Lower leg skin (tissue), 4 donors: Measurements from ENCODE around the gene ABCC4. TPM values are rescaled to one million over a fixed set of nuclear protein-coding genes. Genes with fewer than 3 reads are reported as not detected.

Experiments used
- DNase-seq, 2 donors: peaks; one replicate each; pipeline ENCODE4 v3.0.0-alpha.2; 2019; ENCODE audit warnings: low spot score in 2 of 2
- H3K4me3 ChIP-seq: fragments of 200-600 bp; sonication (generic); 2 replicates; pipeline ENCODE4 v1.5.1; 2017; ENCODE audit warnings: mild to moderate bottlenecking, low read depth; ENCODE audit not compliant: poor library complexity, severe bottlenecking
- CTCF ChIP-seq, 3 donors: fragments of 450-650 bp; IDR thresholded peaks; one replicate each; pipeline ENCODE4 v1.5.1; 2016; ENCODE audit warnings: antibody characterized with exemption in 3 of 3, mild to moderate bottlenecking in 3 of 3, moderate library complexity in 2 of 3
- POLR2A ChIP-seq, 2 donors: fragments of 450-650 bp; IDR thresholded peaks; one replicate each; pipeline ENCODE4 v1.6.1; 2016 to 2017; ENCODE audit warnings: antibody characterized with exemption in 2 of 2, mild to moderate bottlenecking in 1 of 2, moderate library complexity in 1 of 2
- WGBS, 2 donors: methylation state at CpG; one replicate each; pipeline ENCODE4 v1.1.5; 2018; 5-methylcytosine and 5-hydroxymethylcytosine counted together
- intact Hi-C: fragments of 100-400 bp; cut with DNase I; formaldehyde crosslinking; loops from one replicate; pipeline ENCODE4 v1.15.0; 2023; ENCODE audit warnings: low total_unique reads
- total RNA-seq, 4 donors: library from RNA; depleted of rRNA; stranded (reverse); fragments of >200 nt; gene quantifications; one replicate each; pipeline ENCODE4 v1.1.0, GENCODE V29; 2016

The ABCC4 gene
- total RNA-seq, 4 donors from 2014 or later: 5.1 to 30.9 (median 11.1) TPM

GRCh38 chr13:95129004-95129403 lies 172.2 kb downstream of the ABCC4 start:
- H3K4me3 ChIP-seq: no peak overlapping the region
- DNase-seq: no peak
- 86 to 88% methylated on average over 3 of the region's 3 CpGs for WGBS, 2 donors
- intact Hi-C loops: no loop called here
- TF ChIP-seq POLR2A (IDR thresholded peaks at IDR 0.05) (no peak), CTCF (IDR thresholded peaks at IDR 0.05) (no peak)

GRCh38 chr13:95128045-95128643 lies 173.1 kb downstream of the ABCC4 start:
- no peak for DNase-seq
- WGBS, 2 donors: 70 to 82% methylated on average over 3 of the region's 3 CpGs
- TF ChIP-seq CTCF (IDR thresholded peaks at IDR 0.05) (no peak), POLR2A (IDR thresholded peaks at IDR 0.05) (no peak)
- intact Hi-C loops: no loop called here
- H3K4me3 ChIP-seq: no peak overlapping the region

- intact Hi-C loops: no loop called here
- WGBS, 2 donors: 79 to 84% methylated on average over 2 of the region's 2 CpGs
- TF ChIP-seq POLR2A (IDR thresholded peaks at IDR 0.05): no peak
- no peak for TF ChIP-seq CTCF (IDR thresholded peaks at IDR 0.05)
- no peak for DNase-seq
- no peak overlapping the region for H3K4me3 ChIP-seq
Measured at GRCh38 chr13:95124959-95125358, 176.3 kb downstream of the ABCC4 start.

- TF ChIP-seq POLR2A (IDR thresholded peaks at IDR 0.05) (no peak), CTCF (IDR thresholded peaks at IDR 0.05) (no peak)
- intact Hi-C loops: no loop called here
- no peak overlapping the region for H3K4me3 ChIP-seq
- 80 to 91% methylated on average over 7 of the region's 7 CpGs for WGBS, 2 donors
- no peak for DNase-seq
Measured at GRCh38 chr13:95123726-95124125, 177.5 kb downstream of the ABCC4 start.

GRCh38 chr13:95122063-95122462 lies 179.2 kb downstream of the ABCC4 start:
- no peak overlapping the region for H3K4me3 ChIP-seq

More at GRCh38 chr13:95122063-95122462, 179.2 kb downstream of the ABCC4 start:
- no peak for DNase-seq
- intact Hi-C loops: no loop called here
- WGBS, 2 donors: 51 to 53% methylated on average over 4 of the region's 4 CpGs
- no peak for TF ChIP-seq CTCF (IDR thresholded peaks at IDR 0.05)
- TF ChIP-seq POLR2A (IDR thresholded peaks at IDR 0.05): no peak
